GM21381 (cell line): ENCODE data around the gene RNF150.
"Not testable (repeated sequence)": the region's sequence is repeated elsewhere in the genome, so short reads cannot be mapped to it uniquely, and the experiment has no call there.

Experiments
- ATAC-seq: cut with Tn5 transposase; IDR thresholded peaks from one replicate; pipeline ENCODE4 v1.9.1; 2021; ENCODE audit warnings: mild to moderate bottlenecking, moderate library complexity; ENCODE audit not compliant: unreplicated experiment

RNF150 gene

DNA sequence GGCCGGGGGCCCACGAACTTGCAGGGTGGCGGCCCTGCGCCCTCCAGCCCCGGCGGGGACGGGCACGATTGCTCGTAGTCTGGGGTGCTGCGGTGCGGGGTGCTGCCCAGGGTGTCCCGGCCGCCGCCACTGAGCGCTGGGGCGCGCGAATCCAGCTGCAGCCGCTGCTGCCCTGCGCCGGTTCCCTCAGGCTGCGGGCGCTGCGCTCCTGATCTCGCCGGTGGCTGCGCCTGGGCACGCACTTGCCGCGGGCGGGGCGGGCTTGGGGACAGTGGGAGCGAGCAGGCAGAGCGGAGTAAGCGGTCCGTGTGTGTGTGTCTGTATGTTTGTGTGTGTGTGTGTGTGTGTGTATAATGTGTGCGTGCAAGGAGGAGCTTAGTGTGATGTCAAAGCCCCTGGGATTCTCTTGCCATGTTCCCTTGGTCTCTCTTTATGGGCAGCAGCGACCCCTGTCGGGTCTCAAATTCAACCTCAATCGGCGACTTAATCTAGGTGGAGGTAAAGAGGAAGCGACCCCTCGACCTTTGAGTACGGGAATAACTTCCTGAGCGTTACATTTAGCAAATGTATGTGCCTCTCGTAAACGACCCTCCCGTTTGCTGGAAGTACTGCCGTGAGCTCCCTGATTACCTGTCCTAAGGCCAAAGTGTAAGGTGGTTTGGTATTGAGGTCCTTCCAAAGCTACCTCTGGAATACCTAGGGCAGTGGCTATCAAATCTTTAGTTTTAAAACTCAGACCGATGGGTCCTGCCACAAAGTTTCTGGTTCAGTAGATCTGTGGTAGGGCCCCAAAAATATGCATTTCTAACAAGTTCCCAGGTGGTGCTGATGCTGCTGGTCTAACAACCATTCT, at the start of gene RNF150:
Gene RNF150 (minus strand): TSS at position 324 of the 853 bp plus-strand sequence.
- peak; percentile 63 for ATAC-seq

DNA sequence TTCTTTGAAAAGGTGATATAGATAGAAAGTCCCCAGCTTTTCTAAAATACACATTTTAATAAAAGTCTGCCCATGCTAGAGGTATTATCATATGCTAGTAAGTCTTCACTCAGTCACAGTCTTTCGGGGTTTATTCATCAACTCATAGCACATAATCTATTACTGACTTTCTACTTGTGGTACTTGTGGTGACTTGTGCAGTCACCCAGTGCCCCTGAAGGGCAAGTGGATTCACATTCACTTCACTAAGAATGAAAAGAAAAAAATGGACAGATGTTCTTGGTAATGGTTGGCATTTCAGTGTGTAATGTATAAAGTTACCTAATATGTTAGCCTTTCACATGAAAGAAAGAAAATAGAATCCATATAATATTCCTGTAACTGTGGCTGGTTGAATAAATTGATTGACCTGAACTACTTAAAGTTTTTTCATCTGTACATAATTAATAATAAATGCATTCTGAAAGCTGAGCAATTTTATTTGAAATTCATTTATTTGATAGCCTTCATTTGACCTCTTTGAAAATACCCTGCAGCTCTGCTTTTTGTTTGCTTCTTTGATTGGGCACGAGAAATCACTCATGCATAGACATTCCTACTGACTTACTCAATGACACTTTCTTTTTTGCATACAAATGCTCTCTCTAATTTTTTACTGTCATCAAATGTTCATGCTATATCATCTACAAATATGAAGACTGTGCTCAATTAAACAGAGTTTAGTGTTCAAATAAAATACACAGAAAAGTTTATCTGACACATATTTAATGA, 47.9 kb upstream of the RNF150 start:
- no peak for ATAC-seq

DNA sequence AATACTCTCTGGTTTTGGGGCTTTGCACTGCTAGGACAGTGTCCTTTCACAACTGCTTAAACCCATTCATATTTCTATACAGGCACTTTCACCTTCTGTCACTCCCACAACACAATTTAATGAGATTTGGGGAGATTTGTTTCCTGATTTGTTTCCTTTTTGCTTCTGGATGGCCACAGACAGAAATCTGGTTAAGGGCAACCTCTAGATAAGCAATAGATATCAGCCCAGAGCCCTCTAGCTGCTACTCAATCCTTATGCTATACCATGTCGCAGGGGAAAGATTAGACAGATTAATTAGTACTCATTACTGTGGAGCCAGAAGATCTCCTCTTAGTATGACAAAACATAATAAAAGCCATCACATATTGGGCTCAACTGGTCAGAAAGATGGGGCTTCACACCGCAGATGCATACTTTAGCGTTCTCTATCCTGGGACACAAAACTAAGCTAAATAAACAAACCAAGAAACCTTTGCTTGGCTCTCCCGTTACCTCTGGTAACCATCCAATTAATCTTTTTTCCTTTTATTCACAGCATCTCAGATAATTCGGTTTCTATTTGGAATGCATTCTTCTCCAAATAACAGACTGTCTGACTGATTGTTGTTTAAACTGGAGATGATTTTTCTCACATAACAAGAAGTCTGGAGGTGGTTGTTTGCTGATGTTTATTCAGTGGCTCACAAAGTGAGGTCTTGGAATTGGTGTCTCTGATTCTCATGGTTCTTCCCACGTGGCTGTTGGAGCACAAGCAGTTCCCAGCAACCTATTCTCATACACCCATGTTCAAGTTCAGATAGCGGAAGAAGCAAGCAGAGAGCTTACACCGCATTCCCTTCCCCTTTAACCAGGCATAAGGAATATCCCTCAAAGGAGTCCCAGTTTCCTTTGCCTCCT, 46.5 kb upstream of the RNF150 start:
- no peak for ATAC-seq

GRCh38 chr4:141177171-141177570, 43.9 kb upstream of the RNF150 start:
- no peak for ATAC-seq

DNA sequence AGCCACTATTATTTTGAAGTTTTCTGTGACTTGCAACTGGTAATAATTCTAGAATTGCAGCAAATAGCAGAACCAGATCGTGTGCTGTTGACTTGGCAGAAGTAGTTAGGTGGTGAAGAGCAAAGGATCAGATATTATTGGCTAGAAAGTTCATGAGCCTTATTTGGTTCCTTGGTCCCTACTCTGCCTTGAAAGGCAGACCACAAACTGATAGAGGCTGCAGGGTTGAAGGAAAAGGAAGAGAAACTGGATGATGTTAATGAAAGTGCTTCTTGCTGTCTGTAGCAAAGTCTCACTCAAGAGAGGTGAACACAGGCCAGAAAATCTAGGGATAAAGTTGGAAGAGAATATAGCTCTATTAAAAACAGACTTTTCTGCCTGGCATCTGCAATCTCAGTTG, 41.2 kb upstream of the RNF150 start:
- no peak for ATAC-seq

GRCh38 chr4:141170671-141171070, 37.4 kb upstream of the RNF150 start:
- ATAC-seq = no peak

GRCh38 chr4:141169391-141169790, 36.1 kb upstream of the RNF150 start:
- ATAC-seq = no peak

- ATAC-seq = not testable (repeated sequence)
Observed at GRCh38 chr4:141165001-141165400, 31.7 kb upstream of the RNF150 start.

DNA sequence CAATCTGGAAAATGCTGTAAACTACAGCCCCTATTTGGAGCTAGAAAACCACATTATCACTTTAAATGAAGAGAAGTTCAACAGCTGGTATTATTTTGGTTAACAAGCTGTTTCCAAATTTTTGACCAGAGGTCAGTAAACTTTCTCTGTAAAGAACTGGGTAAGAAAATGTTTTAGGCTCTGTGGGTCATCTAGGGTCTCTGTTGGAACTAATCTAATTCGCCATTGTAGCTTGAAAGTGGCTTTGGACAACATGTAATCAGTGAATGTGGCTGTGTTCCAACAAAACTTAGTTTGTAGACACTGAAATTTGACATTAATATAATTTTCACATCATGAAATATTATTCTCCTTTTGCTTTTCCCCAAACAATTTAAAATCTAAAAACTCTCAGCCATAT, 25.8 kb upstream of the RNF150 start:
- no peak for ATAC-seq

DNA sequence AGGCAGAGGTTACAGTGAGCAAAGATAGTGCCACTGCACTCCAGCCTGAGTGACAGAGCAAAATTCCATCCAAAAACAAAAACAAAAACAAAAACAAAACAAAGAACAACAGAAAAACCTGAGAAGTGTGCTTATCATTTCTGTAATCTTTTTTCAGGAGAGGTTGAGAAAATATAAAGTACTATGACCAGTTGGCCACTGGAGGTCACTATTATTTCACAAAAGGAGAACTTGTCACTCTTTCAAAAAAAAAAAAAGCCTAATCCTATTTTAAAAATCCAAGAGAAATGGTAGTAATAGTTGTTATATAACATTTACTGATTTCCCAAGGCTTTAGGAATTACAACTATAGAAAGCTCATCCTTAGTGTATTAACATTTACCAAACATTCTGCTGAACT, 24.9 kb upstream of the RNF150 start:
- no peak for ATAC-seq

DNA sequence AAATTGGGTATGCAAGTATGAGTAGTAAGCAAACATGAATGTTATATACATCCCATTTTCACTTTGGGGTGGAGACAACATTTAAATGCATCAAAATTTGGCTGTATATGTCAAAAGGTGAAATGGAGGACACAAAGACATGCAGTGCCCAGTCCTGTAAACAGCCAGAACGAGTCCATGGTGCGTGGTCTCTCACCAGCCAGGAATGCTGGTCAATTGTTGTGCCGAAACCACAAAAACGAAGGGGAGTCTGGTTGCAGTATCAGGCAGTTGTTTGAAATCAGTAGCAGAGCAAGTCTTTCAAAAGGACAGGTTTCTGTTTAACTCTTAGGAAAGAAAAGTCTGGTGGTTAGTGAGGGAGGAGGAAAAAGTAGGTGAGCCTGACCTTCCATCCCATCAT, 22.3 kb upstream of the RNF150 start:
- ATAC-seq = no peak

- ATAC-seq = no peak
Observed at GRCh38 chr4:141154725-141155124, 21.5 kb upstream of the RNF150 start.

DNA sequence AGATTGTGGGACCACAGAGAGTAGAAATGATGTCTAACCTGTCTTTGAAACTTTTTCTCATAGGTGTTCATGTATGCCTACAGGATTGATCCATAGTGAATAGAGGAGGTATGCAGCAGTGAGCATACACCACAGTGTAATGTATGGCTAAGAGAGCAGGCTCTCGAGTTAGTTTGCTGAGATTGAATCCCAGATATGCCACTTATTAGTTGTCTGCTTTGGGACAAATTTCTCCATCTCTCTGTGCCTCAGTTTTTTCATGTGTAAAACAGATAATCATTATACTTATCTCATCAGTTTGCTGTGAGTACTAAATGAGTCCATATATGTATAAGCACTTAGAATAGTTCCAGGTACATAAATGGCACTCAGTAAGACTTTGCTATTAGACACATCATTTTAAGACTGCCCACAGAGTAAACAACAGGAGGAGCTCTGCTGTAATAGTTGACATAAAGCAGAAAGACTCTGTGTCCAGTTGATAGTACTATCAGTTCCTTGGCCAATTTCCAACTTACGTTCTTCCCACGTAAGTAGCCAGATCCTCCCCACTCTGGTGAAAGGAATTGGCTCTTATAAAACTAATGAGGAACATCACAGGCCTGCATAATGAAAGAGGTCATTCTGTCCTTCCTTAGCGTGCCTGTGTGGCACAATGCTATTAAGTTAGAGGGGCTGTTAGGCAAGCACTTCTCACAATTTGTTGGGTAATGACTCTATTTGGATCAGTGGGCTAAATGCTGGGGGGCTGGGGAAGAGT, 20.7 kb upstream of the RNF150 start:
- ATAC-seq = no peak

DNA sequence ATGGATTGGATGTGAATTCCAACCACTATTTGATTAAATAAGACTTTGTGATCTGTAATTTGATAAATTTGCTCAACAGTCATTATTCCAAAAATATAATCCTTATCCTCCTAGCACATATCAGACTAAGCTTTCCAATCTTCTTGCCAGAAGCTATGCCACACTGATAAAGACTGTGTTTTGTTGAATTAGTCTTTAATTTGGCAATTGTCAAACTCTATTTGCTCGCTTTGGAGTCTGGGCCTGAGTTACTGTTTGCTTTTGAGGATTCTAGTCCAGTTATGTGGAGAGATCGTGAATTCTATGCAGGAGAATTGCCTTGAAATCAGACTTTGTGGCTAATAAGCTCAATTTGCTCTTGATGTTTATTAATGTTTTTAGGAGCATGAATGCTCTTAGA, 10.9 kb upstream of the RNF150 start:
- no peak for ATAC-seq

DNA sequence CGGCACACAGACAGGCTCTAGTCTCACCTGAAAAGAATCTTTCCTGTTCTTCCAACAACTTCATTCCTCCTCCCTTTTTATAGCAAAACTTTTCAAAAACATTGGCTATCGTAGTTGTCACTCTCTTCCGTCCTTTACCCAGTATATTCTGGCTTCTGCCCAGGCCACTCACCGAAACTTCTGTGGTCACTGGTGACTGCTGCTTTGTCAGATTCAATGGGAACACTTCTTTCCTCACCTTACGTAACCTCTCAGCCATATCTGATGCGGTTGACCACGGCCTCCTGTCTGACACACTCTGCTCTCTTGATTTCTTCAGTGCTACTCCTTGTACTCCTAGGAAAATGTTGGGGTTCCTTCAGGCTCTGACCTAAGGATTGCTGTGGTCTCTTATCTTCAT, 9.2 kb upstream of the RNF150 start:
- ATAC-seq = no peak

DNA sequence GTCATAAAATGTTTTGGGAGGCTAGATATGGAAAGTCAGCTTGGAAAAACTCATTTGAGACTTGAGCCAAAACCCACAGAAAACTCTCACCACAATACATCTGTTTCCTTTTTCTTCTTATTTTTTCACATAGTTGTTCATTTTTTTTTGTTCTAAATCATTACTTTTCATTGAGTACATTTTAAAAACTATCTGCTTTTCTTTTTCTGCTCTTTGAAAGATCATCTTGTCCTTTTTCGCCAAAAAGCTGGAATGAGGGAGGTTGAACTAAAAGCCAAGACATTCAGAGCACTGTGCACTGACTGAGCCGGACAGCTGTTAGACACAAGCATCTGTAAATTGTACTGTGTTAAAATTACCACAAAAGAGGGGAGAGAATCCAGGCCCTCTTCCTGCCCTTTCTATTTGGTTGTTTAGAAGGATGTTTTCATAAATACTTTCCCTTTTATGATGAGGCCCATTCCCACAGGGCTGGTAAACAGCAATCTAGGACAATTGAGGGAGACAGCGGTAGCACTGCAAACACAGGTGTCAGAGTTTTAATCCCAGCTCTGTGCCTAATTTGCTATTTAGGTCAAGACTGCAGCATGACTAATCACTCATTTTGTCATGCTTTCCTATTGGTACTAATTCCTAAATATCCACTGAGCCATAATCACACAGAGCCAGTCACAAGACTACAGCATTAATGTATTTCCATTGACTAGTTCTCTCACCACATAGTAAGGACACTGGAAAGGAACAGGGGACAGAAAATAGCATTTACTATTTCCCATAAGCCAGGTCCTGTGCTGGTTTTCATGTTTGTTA, 7.3 kb upstream of the RNF150 start:
- no peak for ATAC-seq

DNA sequence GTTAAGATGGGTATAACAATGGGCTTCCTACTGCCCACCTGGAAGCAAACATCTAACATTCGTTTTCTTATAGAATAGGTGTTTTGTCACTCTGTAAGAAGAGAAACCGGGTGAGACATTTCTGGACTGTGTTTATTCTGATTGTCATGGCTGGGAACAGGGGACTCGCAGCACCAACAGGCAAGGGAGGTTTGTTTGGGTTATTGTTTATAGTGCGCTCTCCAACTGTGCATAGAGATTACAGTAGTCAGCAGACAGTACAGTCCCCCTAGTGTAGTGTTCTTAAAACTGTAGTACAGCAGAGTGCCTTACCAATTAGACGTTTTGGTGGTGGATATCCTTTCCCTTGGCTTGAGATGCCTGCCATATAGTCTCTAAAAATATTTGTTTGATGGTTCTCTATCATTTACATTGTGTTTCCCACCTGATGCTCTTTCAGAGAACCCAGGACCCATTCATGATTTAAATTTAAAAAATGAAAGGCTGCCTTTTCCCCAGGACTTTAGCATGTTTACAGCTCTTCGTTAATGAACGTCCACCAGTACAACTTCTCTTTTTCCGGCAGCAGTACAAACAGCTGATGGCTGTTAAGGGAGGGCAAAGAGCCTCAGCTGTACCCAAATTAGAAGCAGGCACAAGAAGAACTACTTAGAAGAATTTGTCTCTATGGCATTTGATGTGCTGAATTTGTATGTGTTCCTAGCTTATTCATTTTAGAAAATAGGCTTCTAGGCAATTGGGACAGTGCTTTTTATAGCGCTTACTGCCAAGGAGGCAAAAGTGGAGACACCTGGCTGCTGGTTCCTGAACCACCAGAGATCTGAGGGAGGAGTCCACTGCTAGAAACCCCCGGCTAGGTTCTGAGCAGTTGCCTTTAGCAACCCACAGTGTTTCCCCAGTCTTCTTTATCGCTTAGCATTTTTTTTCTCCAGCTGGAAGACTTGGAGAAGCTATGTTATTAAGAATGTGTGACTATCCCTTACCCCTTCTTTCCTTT, 1.0 kb upstream of the RNF150 start:
- ATAC-seq = no peak

- ATAC-seq = peak; percentile 30
Observed at GRCh38 chr4:141132709-141133145, 542 bp downstream of the RNF150 start.
